GM21515 (cell line): ENCODE data around the gene FAM83C.

Source experiments
- ATAC-seq: cut with Tn5 transposase; IDR thresholded peaks from one replicate; pipeline ENCODE4 v1.9.1; 2021; ENCODE audit not compliant: unreplicated experiment

FAM83C gene

GRCh38 chr20:35238735-35239134 lies 53.5 kb downstream of the FAM83C start:
- ATAC-seq: no peak

GRCh38 chr20:35238170-35238569 lies 54.1 kb downstream of the FAM83C start:
- no peak for ATAC-seq

DNA sequence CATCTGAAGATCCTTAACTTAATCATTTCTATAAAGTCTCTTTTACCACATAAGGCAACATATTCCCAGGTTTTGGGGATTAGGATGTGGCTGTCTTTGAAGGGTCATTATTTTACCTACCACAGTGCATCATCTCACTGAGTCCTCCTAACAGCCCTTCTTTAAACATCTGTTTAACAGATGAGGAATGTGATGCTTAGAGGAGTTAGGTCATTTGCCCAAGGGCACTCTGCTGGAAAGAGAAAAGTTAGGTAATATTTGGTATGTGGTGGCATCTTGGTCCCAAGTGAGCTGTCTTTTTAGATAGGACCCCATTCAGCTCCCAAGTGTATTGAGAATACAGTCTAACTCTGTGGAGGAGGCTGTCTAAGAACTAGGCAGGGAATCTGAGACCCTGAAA lies 54.7 kb downstream of the FAM83C start:
- ATAC-seq: no peak

GRCh38 chr20:35235881-35236280 lies 56.3 kb downstream of the FAM83C start:
- no peak for ATAC-seq
